K562 (cell line): Measurements from ENCODE around the gene KATNB1. TPM values are rescaled to one million over a fixed set of nuclear protein-coding genes. Genes with fewer than 3 reads are reported as not detected.

ENCODE experiments used
- ARNT ChIP-seq, 2 experiments: fragments of 450-650 bp; IDR thresholded peaks; 2 replicates each; pipeline ENCODE4 v1.6.1; 2016; ENCODE audit warnings: mild to moderate bottlenecking in 1 of 2
- CBX1 ChIP-seq: sonication (generic); IDR thresholded peaks from 2 replicates; pipeline ENCODE4 v1.6.1; 2016; ENCODE audit warnings: antibody characterized with exemption, low read depth, mild to moderate bottlenecking
- CCNT2 ChIP-seq: IDR thresholded peaks from 2 replicates; pipeline ENCODE4 v1.6.1; 2011; ENCODE audit warnings: borderline replicate concordance, low read depth, mild to moderate bottlenecking, moderate library complexity, mixed read lengths, low read length; ENCODE audit not compliant: insufficient read length; ENCODE audit errors: extremely low read depth
- CEBPB ChIP-seq: fragments of 450-650 bp; IDR thresholded peaks from 2 replicates; pipeline ENCODE4 v1.6.1; 2016; ENCODE audit warnings: missing genetic modification characterization, missing compliant biosample characterization
- EGR1 ChIP-seq: fragments of 450-650 bp; conservative IDR thresholded peaks from 2 replicates; pipeline ENCODE4 v1.6.1; 2017; ENCODE audit warnings: mild to moderate bottlenecking
- KLF6 ChIP-seq: fragments of 250-450 bp; sonication (Bioruptor Pico); IDR thresholded peaks from 2 replicates; pipeline ENCODE4 v1.4.0; 2020; ENCODE audit warnings: mild to moderate bottlenecking, moderate library complexity, borderline replicate concordance
- NR3C1 ChIP-seq: sonication (generic); formaldehyde crosslinking; IDR thresholded peaks from 2 replicates; pipeline ENCODE4 v1.8.1; 2022; ENCODE audit warnings: missing genetic modification reagents
- POLR3G ChIP-seq: IDR thresholded peaks from 2 replicates; pipeline ENCODE4 v1.6.1; 2011; ENCODE audit not compliant: insufficient read length, insufficient replicate concordance; ENCODE audit errors: extremely low read depth
- PRMT5 ChIP-seq: sonication (generic); formaldehyde crosslinking; IDR thresholded peaks from 2 replicates; pipeline ENCODE4 v1.5.0; 2020; ENCODE audit warnings: missing genetic modification reagents
- PURB ChIP-seq: sonication (generic); formaldehyde crosslinking; IDR thresholded peaks from 2 replicates; pipeline ENCODE4 v1.9.0; 2021; ENCODE audit warnings: low read depth, mild to moderate bottlenecking, missing genetic modification reagents
- SMARCA4 ChIP-seq: fragments of 450-650 bp; IDR thresholded peaks from 2 replicates; pipeline ENCODE4 v1.6.1; 2016
- SOX6 ChIP-seq: fragments of 450-650 bp; IDR thresholded peaks from 2 replicates; pipeline ENCODE4 v1.6.1; 2014; ENCODE audit warnings: mild to moderate bottlenecking
- STAT5A ChIP-seq: IDR thresholded peaks from 2 replicates; pipeline ENCODE4 v1.6.1; 2012; ENCODE audit warnings: low read length, inconsistent platforms, borderline replicate concordance
- TCF7L2 ChIP-seq: fragments of 150-350 bp; IDR thresholded peaks from 2 replicates; pipeline ENCODE4 v1.6.1; 2016; ENCODE audit warnings: low read depth, mild to moderate bottlenecking, low read length, moderate library complexity
- U2AF1 ChIP-seq: fragments of 200-400 bp; formaldehyde crosslinking; optimal IDR thresholded peaks from 2 replicates; pipeline ENCODE3; 2017; ENCODE audit warnings: mild to moderate bottlenecking, low read depth, low read length, moderate library complexity
- ZNF224 ChIP-seq: sonication (generic); formaldehyde crosslinking; IDR thresholded peaks from 2 replicates; pipeline ENCODE4 v1.8.0; 2022; ENCODE audit warnings: mild to moderate bottlenecking, missing genetic modification reagents
- ZNF24 ChIP-seq: fragments of 450-650 bp; IDR thresholded peaks from 2 replicates; pipeline ENCODE4 v1.6.1; 2016
- ZNF584 ChIP-seq: fragments of 200-800 bp; sonication (Bioruptor generic); IDR thresholded peaks from 2 replicates; pipeline ENCODE4 v1.6.1; 2016; ENCODE audit warnings: low read depth, mild to moderate bottlenecking, missing genetic modification characterization, missing compliant biosample characterization
- polyA plus RNA-seq, 8 experiments: library from polyadenylated mRNA; depleted of rRNA in 4 of 8; stranded (reverse) in 5 of 8; unstranded in 3 of 8; fragments of >200 nt; fragmentation: Nextera tagmentation in 2 of 8; fragmentation: Illumina TruSeq in 1 of 8; extraction: Ambion mirVana in 2 of 8; extraction: Trizol in 1 of 8; gene quantifications; 2 replicates each; pipeline versions ENCODE4 v1.2.1 to v1.2.3, GENCODE V29; 2011 to 2014; ENCODE audit warnings: inconsistent platforms in 1 of 8, missing spikeins in 1 of 8
- total RNA-seq, 7 experiments: library from RNA; depleted of rRNA in 6 of 7; stranded (reverse); fragments of >200 nt in 6 of 7; fragmentation: Illumina TruSeq in 2 of 7; extraction: Trizol in 2 of 7; gene quantifications; 2 replicates each; pipeline versions ENCODE4 v1.2.1 to v1.2.3, GENCODE V29; 2011 to 2021; ENCODE audit warnings: low replicate concordance in 1 of 7
- TF ChIP-seq, protein P1 (sequence below): IDR thresholded peaks from 2 replicates; pipeline ENCODE4 v1.6.1; 2011; ENCODE audit not compliant: insufficient read length; ENCODE audit errors: extremely low read depth
- TF ChIP-seq, protein P2 (sequence below), 3 experiments: fragments of 200-800 bp in 1 of 3; fragments of 250-450 bp in 1 of 3; fragments of 450-650 bp in 1 of 3; sonication (Bioruptor Pico) in 1 of 3; sonication (Bioruptor generic) in 1 of 3; formaldehyde crosslinking in 1 of 3; IDR thresholded peaks; 2 replicates each; pipeline versions ENCODE4 v1.6.1 to v1.8.0; 2016 to 2022; ENCODE audit warnings: mild to moderate bottlenecking in 2 of 3, missing genetic modification characterization in 2 of 3, missing compliant biosample characterization in 1 of 3, moderate library complexity in 1 of 3
- TF ChIP-seq, protein P3 (sequence below): fragments of 250-450 bp; sonication (Bioruptor Pico); IDR thresholded peaks from 2 replicates; pipeline ENCODE4 v1.5.0; 2021
- TF ChIP-seq, protein P4 (sequence below): IDR thresholded peaks from 2 replicates; pipeline ENCODE4 v1.6.1; 2016; ENCODE audit warnings: missing genetic modification characterization, missing compliant biosample characterization

Gene KATNB1
- total and polyA plus RNA-seq, 9 of the 15 experiments (the other 6 are each of a cell fraction or from before 2014, with no cell fraction given): 1.2 to 52.6 (median 21.9) TPM

DNA sequence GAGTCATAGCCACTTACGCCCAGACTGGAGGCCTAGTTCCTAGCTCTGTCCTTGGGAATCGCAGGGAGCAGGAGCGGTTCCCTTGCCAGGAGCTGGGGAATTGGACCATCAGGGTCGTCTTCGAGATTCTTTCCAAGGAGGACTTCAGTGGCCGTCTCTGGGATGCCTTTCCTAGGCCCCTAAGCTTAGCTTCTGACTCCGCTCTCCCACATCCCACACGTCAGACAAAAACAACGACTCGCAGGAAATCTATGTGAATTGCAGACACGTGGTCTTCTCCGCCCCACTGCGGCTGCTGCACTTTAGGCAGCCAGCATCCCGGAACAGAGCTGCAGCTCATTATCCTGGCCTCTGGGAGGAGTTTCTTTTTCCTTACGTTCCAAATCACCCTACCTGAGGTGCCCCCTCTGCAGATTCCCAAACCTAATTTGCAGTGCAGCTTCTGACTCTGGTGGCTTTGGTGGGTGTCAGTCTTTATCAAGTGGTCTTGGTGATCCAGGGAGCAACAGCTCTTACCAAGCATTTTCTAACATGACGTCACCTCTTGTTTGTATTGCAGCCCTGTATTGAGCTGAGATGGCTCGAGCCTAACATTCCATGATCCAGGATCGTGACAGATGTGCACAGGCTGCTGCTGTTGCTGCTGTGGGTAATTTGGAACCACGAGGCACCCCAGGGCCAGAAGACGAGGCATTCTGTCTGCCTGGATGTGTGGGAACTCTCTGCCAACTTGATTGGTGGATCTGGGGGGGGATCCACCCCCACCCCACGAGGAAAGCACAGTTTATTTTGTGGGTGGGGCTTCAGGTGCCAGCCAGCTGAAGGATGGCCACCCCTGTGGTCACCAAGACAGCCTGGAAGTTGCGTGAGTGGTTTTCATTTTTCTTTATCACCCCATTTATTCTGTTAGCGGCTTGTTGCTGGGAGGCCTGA, 1.1 kb downstream of the KATNB1 start (continued):
- TF ChIP-seq EGR1 (no peak), PURB (CRISPR knock-in tag) (no peak), STAT5A (no peak), ARNT (IDR thresholded peaks at IDR 0.05) (no peak), POLR3G (no peak), PRMT5 (CRISPR knock-in tag) (no peak), ZNF224 (CRISPR knock-in tag) (no peak), SOX6 (no peak), KLF6 (CRISPR knock-in tag) (no peak), TCF7L2 (no peak), CCNT2 (no peak), CEBPB (tag) (no peak), CBX1 (no peak), SMARCA4 (no peak), NR3C1 (CRISPR knock-in tag) (no peak), ZNF584 (CRISPR knock-in tag) (no peak), ZNF24 (no peak), U2AF1 (no peak)
- TF ChIP-seq, protein P1, sequence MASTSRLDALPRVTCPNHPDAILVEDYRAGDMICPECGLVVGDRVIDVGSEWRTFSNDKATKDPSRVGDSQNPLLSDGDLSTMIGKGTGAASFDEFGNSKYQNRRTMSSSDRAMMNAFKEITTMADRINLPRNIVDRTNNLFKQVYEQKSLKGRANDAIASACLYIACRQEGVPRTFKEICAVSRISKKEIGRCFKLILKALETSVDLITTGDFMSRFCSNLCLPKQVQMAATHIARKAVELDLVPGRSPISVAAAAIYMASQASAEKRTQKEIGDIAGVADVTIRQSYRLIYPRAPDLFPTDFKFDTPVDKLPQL: no peak
- TF ChIP-seq, protein P2, sequence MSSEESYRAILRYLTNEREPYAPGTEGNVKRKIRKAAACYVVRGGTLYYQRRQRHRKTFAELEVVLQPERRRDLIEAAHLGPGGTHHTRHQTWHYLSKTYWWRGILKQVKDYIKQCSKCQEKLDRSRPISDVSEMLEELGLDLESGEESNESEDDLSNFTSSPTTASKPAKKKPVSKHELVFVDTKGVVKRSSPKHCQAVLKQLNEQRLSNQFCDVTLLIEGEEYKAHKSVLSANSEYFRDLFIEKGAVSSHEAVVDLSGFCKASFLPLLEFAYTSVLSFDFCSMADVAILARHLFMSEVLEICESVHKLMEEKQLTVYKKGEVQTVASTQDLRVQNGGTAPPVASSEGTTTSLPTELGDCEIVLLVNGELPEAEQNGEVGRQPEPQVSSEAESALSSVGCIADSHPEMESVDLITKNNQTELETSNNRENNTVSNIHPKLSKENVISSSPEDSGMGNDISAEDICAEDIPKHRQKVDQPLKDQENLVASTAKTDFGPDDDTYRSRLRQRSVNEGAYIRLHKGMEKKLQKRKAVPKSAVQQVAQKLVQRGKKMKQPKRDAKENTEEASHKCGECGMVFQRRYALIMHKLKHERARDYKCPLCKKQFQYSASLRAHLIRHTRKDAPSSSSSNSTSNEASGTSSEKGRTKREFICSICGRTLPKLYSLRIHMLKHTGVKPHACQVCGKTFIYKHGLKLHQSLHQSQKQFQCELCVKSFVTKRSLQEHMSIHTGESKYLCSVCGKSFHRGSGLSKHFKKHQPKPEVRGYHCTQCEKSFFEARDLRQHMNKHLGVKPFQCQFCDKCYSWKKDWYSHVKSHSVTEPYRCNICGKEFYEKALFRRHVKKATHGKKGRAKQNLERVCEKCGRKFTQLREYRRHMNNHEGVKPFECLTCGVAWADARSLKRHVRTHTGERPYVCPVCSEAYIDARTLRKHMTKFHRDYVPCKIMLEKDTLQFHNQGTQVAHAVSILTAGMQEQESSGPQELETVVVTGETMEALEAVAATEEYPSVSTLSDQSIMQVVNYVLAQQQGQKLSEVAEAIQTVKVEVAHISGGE (CRISPR knock-in tag; IDR thresholded peaks at IDR 0.05): no peak
- TF ChIP-seq, protein P3, sequence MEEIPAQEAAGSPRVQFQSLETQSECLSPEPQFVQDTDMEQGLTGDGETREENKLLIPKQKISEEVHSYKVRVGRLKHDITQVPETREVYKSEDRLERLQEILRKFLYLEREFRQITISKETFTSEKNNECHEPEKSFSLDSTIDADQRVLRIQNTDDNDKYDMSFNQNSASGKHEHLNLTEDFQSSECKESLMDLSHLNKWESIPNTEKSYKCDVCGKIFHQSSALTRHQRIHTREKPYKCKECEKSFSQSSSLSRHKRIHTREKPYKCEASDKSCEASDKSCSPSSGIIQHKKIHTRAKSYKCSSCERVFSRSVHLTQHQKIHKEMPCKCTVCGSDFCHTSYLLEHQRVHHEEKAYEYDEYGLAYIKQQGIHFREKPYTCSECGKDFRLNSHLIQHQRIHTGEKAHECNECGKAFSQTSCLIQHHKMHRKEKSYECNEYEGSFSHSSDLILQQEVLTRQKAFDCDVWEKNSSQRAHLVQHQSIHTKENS: no peak
- TF ChIP-seq, protein P4, sequence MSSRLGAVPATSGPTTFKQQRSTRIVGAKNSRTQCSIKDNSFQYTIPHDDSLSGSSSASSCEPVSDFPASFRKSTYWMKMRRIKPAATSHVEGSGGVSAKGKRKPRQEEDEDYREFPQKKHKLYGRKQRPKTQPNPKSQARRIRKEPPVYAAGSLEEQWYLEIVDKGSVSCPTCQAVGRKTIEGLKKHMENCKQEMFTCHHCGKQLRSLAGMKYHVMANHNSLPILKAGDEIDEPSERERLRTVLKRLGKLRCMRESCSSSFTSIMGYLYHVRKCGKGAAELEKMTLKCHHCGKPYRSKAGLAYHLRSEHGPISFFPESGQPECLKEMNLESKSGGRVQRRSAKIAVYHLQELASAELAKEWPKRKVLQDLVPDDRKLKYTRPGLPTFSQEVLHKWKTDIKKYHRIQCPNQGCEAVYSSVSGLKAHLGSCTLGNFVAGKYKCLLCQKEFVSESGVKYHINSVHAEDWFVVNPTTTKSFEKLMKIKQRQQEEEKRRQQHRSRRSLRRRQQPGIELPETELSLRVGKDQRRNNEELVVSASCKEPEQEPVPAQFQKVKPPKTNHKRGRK (tag): no peak
